NCI-H1436 treated with DMSO at 0.1 percent for 48 hours (cell line): ENCODE measurements around the gene ESR2.
"Not testable (repeated sequence)": the region's sequence is repeated elsewhere in the genome, so short reads cannot be mapped to it uniquely, and the experiment has no call there.

Experiments used
- DNase-seq: peaks from one replicate; lab custom pipeline; 2025; lab: John Stamatoyannopoulos, UW

ESR2 gene

GRCh38 chr14:64196814-64197411, 97.3 kb downstream of the ESR2 start:
- DNase-seq: no peak

- no peak for DNase-seq
Measured at GRCh38 chr14:64196056-64196455, 98.1 kb downstream of the ESR2 start.

- no peak for DNase-seq
Measured at GRCh38 chr14:64195199-64195598, 99.0 kb downstream of the ESR2 start.

GRCh38 chr14:64194404-64194803, 99.8 kb downstream of the ESR2 start:
- no peak for DNase-seq

GRCh38 chr14:64193821-64194220, 100.3 kb downstream of the ESR2 start:
- DNase-seq: no peak

GRCh38 chr14:64191756-64192155, 102.4 kb downstream of the ESR2 start:
- DNase-seq: no peak

- DNase-seq: no peak
Measured at GRCh38 chr14:64190974-64191502, 103.1 kb downstream of the ESR2 start.

GRCh38 chr14:64187331-64187730, 106.8 kb downstream of the ESR2 start:
- no peak for DNase-seq

GRCh38 chr14:64186231-64187129, 107.7 kb downstream of the ESR2 start:
- no peak for DNase-seq

GRCh38 chr14:64185184-64185583, 109.0 kb downstream of the ESR2 start:
- no peak for DNase-seq

- no peak for DNase-seq
Measured at GRCh38 chr14:64184103-64184729, 110.0 kb downstream of the ESR2 start.

- not testable (repeated sequence) for DNase-seq
Measured at GRCh38 chr14:64182908-64183307, 111.3 kb downstream of the ESR2 start.

- no peak for DNase-seq
Measured at GRCh38 chr14:64178814-64179213, 115.4 kb downstream of the ESR2 start.

- DNase-seq: no peak
Measured at GRCh38 chr14:64176330-64176729, 117.8 kb downstream of the ESR2 start.

GRCh38 chr14:64174922-64175782, 119.0 kb downstream of the ESR2 start:
- DNase-seq: no peak

GRCh38 chr14:64170181-64170580, 124.0 kb downstream of the ESR2 start:
- DNase-seq: no peak

GRCh38 chr14:64159588-64159987, 134.6 kb downstream of the ESR2 start:
- DNase-seq: no peak

GRCh38 chr14:64158608-64159007, 135.6 kb downstream of the ESR2 start:
- no peak for DNase-seq

- DNase-seq: no peak
Measured at GRCh38 chr14:64149921-64150320, 144.2 kb downstream of the ESR2 start.

- no peak for DNase-seq
Measured at GRCh38 chr14:64147126-64147790, 146.9 kb downstream of the ESR2 start.

GRCh38 chr14:64137657-64138290, 156.4 kb downstream of the ESR2 start:
- DNase-seq: no peak
